Calu3 (cell line): ENCODE measurements around the gene MAN1A2. TPM values are rescaled to one million over a fixed set of nuclear protein-coding genes. Genes with fewer than 3 reads are reported as not detected.

Experiments
- BruUV-seq: library from RNA; stranded (reverse); fragments of 400-500 nt; replicated peaks from 2 replicates; lab custom pipeline; 2021; lab: Mats Ljungman, UMichigan
- CTCF ChIA-PET: fragments of 300-600 bp; sonication (Branson Sonifier 250); formaldehyde crosslinking; loops from one replicate; lab custom pipeline; 2022; ENCODE audit warnings: antibody characterized with exemption; lab: Charles Lee
- DNase-seq: peaks from one replicate; pipeline ENCODE4 v3.0.0; 2022
- H3K27ac Mint-ChIP-seq: one replicate; pipeline ENCODE4 v1.8.0; 2022; ENCODE audit warnings: mixed read lengths; ENCODE audit not compliant: unreplicated experiment
- H3K27me3 Mint-ChIP-seq: one replicate; pipeline ENCODE4 v1.8.0; 2022; ENCODE audit warnings: mixed read lengths; ENCODE audit not compliant: unreplicated experiment
- H3K36me3 Mint-ChIP-seq: one replicate; pipeline ENCODE4 v1.8.0; 2022; ENCODE audit warnings: mild to moderate bottlenecking, moderate library complexity, mixed read lengths; ENCODE audit not compliant: insufficient read depth, unreplicated experiment
- H3K4me1 Mint-ChIP-seq: one replicate; pipeline ENCODE4 v1.8.0; 2022; ENCODE audit warnings: mild to moderate bottlenecking, low read depth, mixed read lengths; ENCODE audit not compliant: unreplicated experiment
- H3K4me3 Mint-ChIP-seq: one replicate; pipeline ENCODE4 v1.8.0; 2022; ENCODE audit warnings: mild to moderate bottlenecking, low read depth, moderate library complexity, mixed read lengths; ENCODE audit not compliant: unreplicated experiment
- H3K9me3 Mint-ChIP-seq: one replicate; pipeline ENCODE4 v1.8.0; 2022; ENCODE audit warnings: low read depth, mixed read lengths; ENCODE audit not compliant: unreplicated experiment
- intact Hi-C: fragments of 100-400 bp; cut with micrococcal nuclease; formaldehyde crosslinking; loops from one replicate; pipeline ENCODE4 v1.10.0; 2022; ENCODE audit not compliant: unreplicated experiment
- total RNA-seq: library from RNA; stranded (reverse); gene quantifications from 2 replicates; pipeline ENCODE4 v1.2.3, GENCODE V29; 2022
- TF ChIP-seq, protein P1 (sequence below): fragments of 200-600 bp; IDR thresholded peaks from one replicate; pipeline ENCODE4 v1.8.0; 2022; ENCODE audit warnings: antibody characterized with exemption; ENCODE audit not compliant: unreplicated experiment

MAN1A2 gene
- total RNA-seq, 1 experiment from 2014 or later = 28.2 TPM

DNA sequence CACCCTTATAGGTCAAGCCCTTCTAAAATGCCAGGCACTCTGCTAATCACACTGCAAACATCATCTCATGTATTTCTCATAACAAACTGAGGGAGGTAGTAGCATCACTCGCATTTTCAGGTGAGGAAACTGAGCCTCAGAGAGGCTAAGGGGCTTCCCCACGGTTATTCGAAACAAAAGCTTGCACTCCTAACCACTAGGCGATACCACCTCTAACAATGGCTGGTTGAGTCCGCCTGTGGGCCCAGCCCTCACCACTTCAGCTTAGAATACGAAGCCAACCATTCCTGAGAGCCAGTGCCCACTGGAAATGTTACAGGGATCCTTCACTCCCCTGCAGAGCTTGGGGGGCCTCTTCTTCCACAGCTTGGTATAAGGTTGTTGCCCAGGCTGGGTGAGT, 173.3 kb downstream of the MAN1A2 start:
- Mint-ChIP-seq H3K9me3 (no peaks in the 10 kb centered on the region), H3K36me3 (no peaks in the 10 kb centered on the region), H3K4me1 (peaks cover 20% of the 10 kb centered on the region), H3K27me3 (no peaks in the 10 kb centered on the region), H3K27ac (no peak overlapping the region), H3K4me3 (no peak overlapping the region)
- intact Hi-C loops = no loop called here
- BruUV-seq = no TSS peak
- no peak for DNase-seq
- CTCF ChIA-PET = no interaction called here
- TF ChIP-seq, protein P1, sequence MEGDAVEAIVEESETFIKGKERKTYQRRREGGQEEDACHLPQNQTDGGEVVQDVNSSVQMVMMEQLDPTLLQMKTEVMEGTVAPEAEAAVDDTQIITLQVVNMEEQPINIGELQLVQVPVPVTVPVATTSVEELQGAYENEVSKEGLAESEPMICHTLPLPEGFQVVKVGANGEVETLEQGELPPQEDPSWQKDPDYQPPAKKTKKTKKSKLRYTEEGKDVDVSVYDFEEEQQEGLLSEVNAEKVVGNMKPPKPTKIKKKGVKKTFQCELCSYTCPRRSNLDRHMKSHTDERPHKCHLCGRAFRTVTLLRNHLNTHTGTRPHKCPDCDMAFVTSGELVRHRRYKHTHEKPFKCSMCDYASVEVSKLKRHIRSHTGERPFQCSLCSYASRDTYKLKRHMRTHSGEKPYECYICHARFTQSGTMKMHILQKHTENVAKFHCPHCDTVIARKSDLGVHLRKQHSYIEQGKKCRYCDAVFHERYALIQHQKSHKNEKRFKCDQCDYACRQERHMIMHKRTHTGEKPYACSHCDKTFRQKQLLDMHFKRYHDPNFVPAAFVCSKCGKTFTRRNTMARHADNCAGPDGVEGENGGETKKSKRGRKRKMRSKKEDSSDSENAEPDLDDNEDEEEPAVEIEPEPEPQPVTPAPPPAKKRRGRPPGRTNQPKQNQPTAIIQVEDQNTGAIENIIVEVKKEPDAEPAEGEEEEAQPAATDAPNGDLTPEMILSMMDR = no peak

GRCh38 chr1:117541003-117541402, 173.8 kb downstream of the MAN1A2 start:
- no peak overlapping the region for H3K27ac Mint-ChIP-seq
- DNase-seq = no peak

GRCh38 chr1:117541585-117541984, 174.3 kb downstream of the MAN1A2 start:
- intact Hi-C loops = no loop called here
- Mint-ChIP-seq H3K4me1 (peaks cover 20% of the 10 kb centered on the region), H3K27ac (no peak overlapping the region), H3K36me3 (no peaks in the 10 kb centered on the region), H3K9me3 (no peaks in the 10 kb centered on the region), H3K4me3 (no peak overlapping the region), H3K27me3 (no peaks in the 10 kb centered on the region)
- CTCF ChIA-PET = interaction anchor here (0.6 kb wide), 2 partner anchors 47 to 58 kb away, joined by 5 to 11 read pairs; no protein-coding TSS in a partner anchor
- no TSS peak for BruUV-seq
- no peak for DNase-seq
- TF ChIP-seq, protein P1 = no peak

More at GRCh38 chr1:117541003-117541402, 173.8 kb downstream of the MAN1A2 start:
- no peaks in the 10 kb centered on the region for H3K36me3 Mint-ChIP-seq
- TF ChIP-seq, protein P1 = no peak
- no peaks in the 10 kb centered on the region for H3K27me3 Mint-ChIP-seq
- intact Hi-C loops = no loop called here
- H3K9me3 Mint-ChIP-seq = no peaks in the 10 kb centered on the region
- CTCF ChIA-PET = no interaction called here
- no peak overlapping the region for H3K4me3 Mint-ChIP-seq
- peaks cover 20% of the 10 kb centered on the region for H3K4me1 Mint-ChIP-seq
- BruUV-seq = no TSS peak

DNA sequence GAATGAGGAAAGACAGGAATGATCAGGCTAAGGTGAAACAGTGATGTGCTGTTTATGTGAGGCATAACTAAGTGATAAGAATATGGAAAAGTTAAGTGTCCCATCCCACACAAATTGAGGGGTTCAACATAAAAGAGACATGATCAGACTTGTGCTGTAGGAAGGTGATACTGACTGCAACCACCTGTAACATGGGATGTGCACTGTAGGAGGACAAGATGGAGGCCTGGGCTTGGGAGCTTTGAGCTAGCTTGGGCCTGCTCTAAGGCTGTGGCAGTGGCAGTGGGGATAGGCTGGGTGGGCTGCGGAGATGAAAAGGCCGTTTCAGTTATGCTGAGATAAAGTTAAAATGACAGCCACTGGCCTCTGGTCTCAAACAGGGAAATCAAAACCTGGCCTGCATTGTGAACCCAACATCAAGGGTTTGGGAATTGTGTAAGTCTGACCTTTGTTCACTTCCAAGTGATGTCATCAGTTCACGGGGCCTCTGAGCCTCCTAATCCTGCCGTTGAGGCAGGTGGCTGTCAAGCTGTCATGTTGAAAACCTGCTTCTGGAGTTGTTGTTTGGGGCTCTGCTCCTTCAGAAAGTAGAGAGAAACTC, 177.4 kb downstream of the MAN1A2 start:
- Mint-ChIP-seq H3K4me1 (peaks cover 20% of the 10 kb centered on the region), H3K27ac (no peak overlapping the region), H3K36me3 (no peaks in the 10 kb centered on the region), H3K27me3 (no peaks in the 10 kb centered on the region), H3K4me3 (no peak overlapping the region), H3K9me3 (no peaks in the 10 kb centered on the region)
- CTCF ChIA-PET = no interaction called here
- TF ChIP-seq, protein P1 = no peak
- DNase-seq = no peak
- intact Hi-C loops = no loop called here
- no TSS peak for BruUV-seq
